ENCODE measurements around the gene CHD6.

GRCh38 chr20:41621421-41621820 is 3.2 kb upstream of the CHD6 start:
- TF ChIP-seq CTCF (IDR thresholded peaks at IDR 0.05) (no peak), POLR2A (IDR thresholded peaks at IDR 0.05) (no peak)

Data from testis (tissue), 2 donors.